ENCODE results near the gene RAB11FIP4.

DNA sequence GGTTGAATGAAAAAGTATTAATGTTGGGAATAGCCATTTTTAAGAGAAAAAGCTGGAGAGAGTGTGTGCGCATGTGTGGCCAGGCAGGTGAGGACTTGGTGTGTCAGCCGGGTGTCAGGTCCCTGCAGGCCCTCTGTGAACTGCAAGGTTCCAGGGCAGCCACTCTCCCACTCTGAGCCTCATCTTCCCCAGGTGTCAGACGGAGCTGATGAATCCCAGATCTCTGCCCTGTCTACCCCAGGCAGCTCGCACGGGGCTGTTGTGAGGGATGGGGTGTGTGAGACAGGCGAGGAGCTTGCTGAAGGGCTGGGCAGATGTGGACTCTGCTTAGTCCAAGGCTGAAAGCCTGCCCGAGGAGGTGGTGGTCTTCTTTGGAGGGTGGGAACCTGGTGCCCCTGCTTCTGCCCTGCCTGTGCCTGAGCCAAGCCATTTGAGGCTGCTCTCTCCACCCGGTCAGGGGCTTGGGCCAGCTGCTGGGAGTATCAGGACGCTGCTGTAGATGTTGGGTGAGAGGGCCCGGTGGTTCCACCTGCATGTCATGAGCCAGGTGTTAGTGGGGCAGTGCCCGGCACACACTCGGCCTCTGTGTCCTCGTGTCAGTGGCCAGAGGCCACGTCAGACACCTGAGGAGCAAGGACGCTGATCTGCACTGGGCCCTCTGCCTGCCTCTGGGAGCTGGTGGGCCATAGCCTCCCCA is 122.4 kb downstream of the RAB11FIP4 start:
- TF ChIP-seq, protein P1, sequence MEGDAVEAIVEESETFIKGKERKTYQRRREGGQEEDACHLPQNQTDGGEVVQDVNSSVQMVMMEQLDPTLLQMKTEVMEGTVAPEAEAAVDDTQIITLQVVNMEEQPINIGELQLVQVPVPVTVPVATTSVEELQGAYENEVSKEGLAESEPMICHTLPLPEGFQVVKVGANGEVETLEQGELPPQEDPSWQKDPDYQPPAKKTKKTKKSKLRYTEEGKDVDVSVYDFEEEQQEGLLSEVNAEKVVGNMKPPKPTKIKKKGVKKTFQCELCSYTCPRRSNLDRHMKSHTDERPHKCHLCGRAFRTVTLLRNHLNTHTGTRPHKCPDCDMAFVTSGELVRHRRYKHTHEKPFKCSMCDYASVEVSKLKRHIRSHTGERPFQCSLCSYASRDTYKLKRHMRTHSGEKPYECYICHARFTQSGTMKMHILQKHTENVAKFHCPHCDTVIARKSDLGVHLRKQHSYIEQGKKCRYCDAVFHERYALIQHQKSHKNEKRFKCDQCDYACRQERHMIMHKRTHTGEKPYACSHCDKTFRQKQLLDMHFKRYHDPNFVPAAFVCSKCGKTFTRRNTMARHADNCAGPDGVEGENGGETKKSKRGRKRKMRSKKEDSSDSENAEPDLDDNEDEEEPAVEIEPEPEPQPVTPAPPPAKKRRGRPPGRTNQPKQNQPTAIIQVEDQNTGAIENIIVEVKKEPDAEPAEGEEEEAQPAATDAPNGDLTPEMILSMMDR (IDR thresholded peaks at IDR 0.05): no peak
- no peak for TF ChIP-seq POLR2A (IDR thresholded peaks at IDR 0.05)

All from stomach (tissue), 4 donors.